ENCODE measurements around the gene RAD50.
"Not testable (repeated sequence)": the region's sequence is repeated elsewhere in the genome, so short reads cannot be mapped to it uniquely, and the experiment has no call there.

Gene RAD50

DNA sequence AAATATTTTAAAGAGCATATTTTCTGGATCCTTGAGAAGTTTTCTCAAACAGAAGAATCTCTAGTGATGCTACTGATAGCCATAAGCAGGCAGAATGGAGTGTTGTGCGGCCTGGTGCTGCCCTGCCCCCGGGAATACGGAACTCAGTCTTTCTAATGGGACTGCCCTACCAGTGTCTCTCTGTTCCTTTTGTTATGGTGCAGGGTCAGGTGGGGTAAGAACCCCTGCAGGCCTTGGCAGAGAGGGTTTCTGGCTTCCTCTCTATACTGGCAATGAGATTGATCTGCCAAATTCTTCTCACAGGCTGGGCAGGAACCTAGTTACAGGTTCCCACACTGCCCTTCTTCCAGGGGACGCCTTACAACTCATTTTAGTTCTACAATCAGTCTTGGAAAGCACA is 16.0 kb upstream of the RAD50 start:
- no peak overlapping the region for H3K4me3 Mint-ChIP-seq
- no peak overlapping the region for H3K27ac Mint-ChIP-seq
- H3K27me3 Mint-ChIP-seq (ENCODE audit: low read depth), result peaks cover 6% of the 10 kb centered on the region
- no peaks in the 10 kb centered on the region for H3K4me1 Mint-ChIP-seq
- no peaks in the 10 kb centered on the region for H3K36me3 Mint-ChIP-seq (ENCODE audit: low read depth)
- TF ChIP-seq CTCF (IDR thresholded peaks at IDR 0.05; ENCODE audit: unreplicated experiment in 3 of 3), result no peak
- no peaks in the 10 kb centered on the region for H3K9me3 Mint-ChIP-seq

DNA sequence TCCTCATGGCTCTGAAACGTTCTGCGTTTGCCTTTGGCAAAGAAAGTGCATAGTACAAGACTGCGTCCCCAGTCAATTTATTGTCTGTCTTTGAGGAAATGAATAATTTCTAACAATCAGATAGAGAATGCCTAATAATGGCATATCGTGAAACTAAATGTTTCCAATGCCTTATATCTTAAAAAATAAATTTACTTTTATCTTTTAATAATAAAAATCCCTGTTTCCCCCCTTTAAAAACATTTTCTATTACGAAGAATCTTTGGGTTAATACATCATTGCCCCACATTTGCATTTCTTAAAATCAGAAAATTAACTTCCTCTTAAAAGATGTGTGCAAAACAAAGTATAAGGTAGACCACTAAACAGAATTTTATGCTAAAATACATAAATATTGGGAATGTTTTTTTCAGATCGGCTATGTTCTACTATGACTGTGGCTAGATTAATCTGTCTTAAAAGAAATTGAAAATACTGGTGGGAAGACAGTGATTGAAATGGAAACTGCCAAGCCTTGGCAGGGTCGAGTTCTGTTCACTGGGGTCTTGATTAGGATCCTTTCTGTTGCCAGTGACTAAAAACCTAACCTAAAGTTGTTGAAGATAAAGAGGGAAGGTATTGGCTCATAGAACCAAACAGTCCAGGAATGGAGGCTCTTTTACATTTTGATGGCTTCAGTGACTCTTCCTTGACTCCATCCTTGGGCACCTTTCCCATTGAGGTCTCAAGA is 13.1 kb upstream of the RAD50 start, which contains the start of gene IL5:
Gene IL5 (minus strand): TSS at position 51 of the 730 bp plus-strand sequence. CDS start 44 bp downstream, at position 7.
- no peak for TF ChIP-seq CTCF (IDR thresholded peaks at IDR 0.05; ENCODE audit: unreplicated experiment in 3 of 3)
- no peaks in the 10 kb centered on the region for H3K9me3 Mint-ChIP-seq
- H3K27me3 Mint-ChIP-seq (ENCODE audit: low read depth), result peaks cover 6% of the 10 kb centered on the region
- H3K4me1 Mint-ChIP-seq, result no peaks in the 10 kb centered on the region
- no peak within 1 kb of the TSS for H3K4me3 Mint-ChIP-seq
- no peaks in the 10 kb centered on the region for H3K36me3 Mint-ChIP-seq (ENCODE audit: low read depth)
- no peak within 1 kb of the TSS for H3K27ac Mint-ChIP-seq

DNA sequence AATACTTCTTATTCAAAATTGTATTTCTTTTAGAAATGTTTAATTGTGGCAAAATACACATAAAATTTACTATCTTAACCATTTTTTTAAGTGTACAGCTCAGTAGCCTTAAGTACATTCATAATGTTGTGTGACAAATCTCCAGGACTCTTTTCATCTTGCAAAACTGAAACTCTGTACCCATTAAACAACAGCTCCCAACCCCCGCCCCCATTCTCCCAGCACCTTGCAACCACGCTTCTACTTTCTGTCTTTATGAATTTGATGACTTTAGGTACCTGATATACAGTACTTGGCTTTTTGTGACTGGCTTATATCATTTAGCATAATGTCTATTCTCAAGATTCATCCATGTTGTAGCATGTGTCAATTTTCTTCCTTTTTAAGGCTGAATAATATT is 10.7 kb upstream of the RAD50 start:
- peaks cover 6% of the 10 kb centered on the region for H3K27me3 Mint-ChIP-seq (ENCODE audit: low read depth)

GRCh38 chr5:132547269-132547668 is 9.5 kb upstream of the RAD50 start:
- TF ChIP-seq CTCF (IDR thresholded peaks at IDR 0.05; ENCODE audit: unreplicated experiment in 3 of 3), result no peak
- H3K9me3 Mint-ChIP-seq, result no peaks in the 10 kb centered on the region
- no peaks in the 10 kb centered on the region for H3K4me1 Mint-ChIP-seq
- no peaks in the 10 kb centered on the region for H3K36me3 Mint-ChIP-seq (ENCODE audit: low read depth)
- H3K4me3 Mint-ChIP-seq, result no peak overlapping the region
- H3K27ac Mint-ChIP-seq, result no peak overlapping the region
- peaks cover 6% of the 10 kb centered on the region for H3K27me3 Mint-ChIP-seq (ENCODE audit: low read depth)

More for the DNA sequence above, 10.7 kb upstream of the RAD50 start:
- no peak for TF ChIP-seq CTCF (IDR thresholded peaks at IDR 0.05; ENCODE audit: unreplicated experiment in 3 of 3)
- Mint-ChIP-seq H3K36me3 (ENCODE audit: low read depth) (no peaks in the 10 kb centered on the region), H3K27ac (no peak overlapping the region), H3K9me3 (no peaks in the 10 kb centered on the region), H3K4me3 (no peak overlapping the region), H3K4me1 (no peaks in the 10 kb centered on the region)

GRCh38 chr5:132548834-132549233 is 7.9 kb upstream of the RAD50 start:
- H3K4me3 Mint-ChIP-seq; H3K27ac Mint-ChIP-seq; H3K36me3 Mint-ChIP-seq (ENCODE audit: low read depth); H3K9me3 Mint-ChIP-seq; H3K4me1 Mint-ChIP-seq: not testable (repeated sequence)
- peaks cover 10% of the 10 kb centered on the region for H3K27me3 Mint-ChIP-seq (ENCODE audit: low read depth)

DNA sequence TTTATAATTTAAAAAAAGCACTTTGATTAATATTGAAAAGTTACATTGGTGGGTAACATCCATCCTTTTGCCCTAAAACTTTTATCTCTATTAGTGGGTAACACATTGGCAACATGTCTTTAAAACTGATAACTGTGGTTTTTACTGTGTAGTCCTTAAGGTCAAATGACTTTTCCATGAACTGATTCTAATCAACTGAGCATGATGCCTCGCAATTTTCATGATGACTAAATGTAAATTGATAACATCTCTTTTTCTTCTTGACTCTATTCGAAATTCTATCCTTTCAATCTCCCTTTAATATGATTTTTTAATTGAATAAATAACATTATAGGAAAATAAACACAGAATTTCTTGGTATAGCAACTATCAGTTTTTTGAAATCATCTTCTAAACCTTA is 7.2 kb upstream of the RAD50 start:
- H3K27ac Mint-ChIP-seq, result no peak overlapping the region
- no peak overlapping the region for H3K4me3 Mint-ChIP-seq
- H3K4me1 Mint-ChIP-seq, result no peaks in the 10 kb centered on the region
- H3K27me3 Mint-ChIP-seq (ENCODE audit: low read depth), result peaks cover 4% of the 10 kb centered on the region
- no peak for TF ChIP-seq CTCF (IDR thresholded peaks at IDR 0.05; ENCODE audit: unreplicated experiment in 3 of 3)
- H3K36me3 Mint-ChIP-seq (ENCODE audit: low read depth), result no peaks in the 10 kb centered on the region
- H3K9me3 Mint-ChIP-seq, result no peaks in the 10 kb centered on the region
